H9 (cell line): ENCODE data around the gene IGFBP5. TPM values are rescaled to one million over a fixed set of nuclear protein-coding genes. Genes with fewer than 3 reads are reported as not detected.

Source experiments
- DNase-seq: peaks from one replicate; pipeline ENCODE4 v3.0.0-alpha.2; 2017
- H2AFZ ChIP-seq: one replicate; pipeline ENCODE4 v1.6.1; 2013; ENCODE audit warnings: mild to moderate bottlenecking, low read length, control low read depth, moderate library complexity
- H2AK5ac ChIP-seq: 2 replicates; pipeline ENCODE4 v1.6.1; 2013; ENCODE audit warnings: low read length, control low read depth, mixed read lengths; ENCODE audit not compliant: insufficient read length
- H2BK120ac ChIP-seq: one replicate; pipeline ENCODE4 v1.6.1; 2013; ENCODE audit warnings: low read depth, mild to moderate bottlenecking, low read length, control low read depth, inconsistent platforms; ENCODE audit not compliant: poor library complexity, severe bottlenecking
- H2BK12ac ChIP-seq: 2 replicates; pipeline ENCODE4 v1.6.1; 2013; ENCODE audit warnings: low read length, control low read depth, mixed read lengths, low read depth; ENCODE audit not compliant: insufficient read length
- H2BK15ac ChIP-seq: 2 replicates; pipeline ENCODE4 v1.6.1; 2013; ENCODE audit warnings: low read depth, low read length, control low read depth
- H2BK20ac ChIP-seq: one replicate; pipeline ENCODE4 v1.6.1; 2013; ENCODE audit warnings: low read depth, mild to moderate bottlenecking, low read length, control low read depth, inconsistent platforms; ENCODE audit not compliant: poor library complexity, severe bottlenecking
- H2BK5ac ChIP-seq: 2 replicates; pipeline ENCODE4 v1.6.1; 2013; ENCODE audit warnings: low read length, control low read depth, mixed read lengths; ENCODE audit not compliant: insufficient read length
- H3K14ac ChIP-seq: 2 replicates; pipeline ENCODE4 v1.6.1; 2013; ENCODE audit warnings: low read length, control low read depth; ENCODE audit not compliant: insufficient read depth
- H3K18ac ChIP-seq: 2 replicates; pipeline ENCODE4 v1.6.1; 2013; ENCODE audit warnings: low read depth, mild to moderate bottlenecking, mixed read lengths, low read length, control low read depth; ENCODE audit not compliant: insufficient read length
- H3K23ac ChIP-seq: 2 replicates; pipeline ENCODE4 v1.6.1; 2013; ENCODE audit warnings: low read length, control low read depth, mixed read lengths, low read depth; ENCODE audit not compliant: insufficient read length
- H3K23me2 ChIP-seq: 2 replicates; pipeline ENCODE4 v1.6.1; 2013; ENCODE audit warnings: low read depth, mild to moderate bottlenecking, mixed read lengths, low read length, control low read depth; ENCODE audit not compliant: insufficient read length, poor library complexity, severe bottlenecking
- H3K27ac ChIP-seq: 2 replicates; pipeline ENCODE4 v1.5.1; 2013; ENCODE audit warnings: low read length, control low read depth, mixed read lengths, low read depth; ENCODE audit not compliant: insufficient read length
- H3K27me3 ChIP-seq: 2 replicates; pipeline ENCODE4 v1.6.1; 2013; ENCODE audit warnings: low read length, control low read depth, inconsistent platforms; ENCODE audit not compliant: insufficient read depth
- H3K4ac ChIP-seq: 2 replicates; pipeline ENCODE4 v1.6.1; 2013; ENCODE audit warnings: low read depth, mild to moderate bottlenecking, control low read depth, inconsistent platforms, low read length, moderate library complexity
- H3K4me1 ChIP-seq: 2 replicates; pipeline ENCODE4 v1.6.1; 2013; ENCODE audit warnings: low read length, control low read depth, inconsistent platforms; ENCODE audit not compliant: insufficient read depth
- H3K4me2 ChIP-seq: 2 replicates; pipeline ENCODE4 v1.6.1; 2013; ENCODE audit warnings: low read length, control low read depth, mixed read lengths; ENCODE audit not compliant: insufficient read length, insufficient read depth
- H3K56ac ChIP-seq: 2 replicates; pipeline ENCODE4 v1.6.1; 2013; ENCODE audit warnings: low read depth, mild to moderate bottlenecking, mixed read lengths, low read length, control low read depth; ENCODE audit not compliant: insufficient read length
- H3K79me1 ChIP-seq: 2 replicates; pipeline ENCODE4 v1.6.1; 2013; ENCODE audit warnings: low read depth, mild to moderate bottlenecking, moderate library complexity, low read length, control low read depth, inconsistent platforms; ENCODE audit not compliant: insufficient read depth, poor library complexity, severe bottlenecking
- H3K79me2 ChIP-seq: 2 replicates; pipeline ENCODE4 v1.6.1; 2013; ENCODE audit warnings: low read length, control low read depth, inconsistent platforms; ENCODE audit not compliant: insufficient read depth
- H3K9ac ChIP-seq: 2 replicates; pipeline ENCODE4 v1.6.1; 2013; ENCODE audit warnings: low read length, control low read depth, mixed read lengths; ENCODE audit not compliant: insufficient read length; ENCODE audit errors: extremely low read depth
- H3K9me3 ChIP-seq: one replicate; pipeline ENCODE4 v1.6.1; 2013; ENCODE audit warnings: low read depth, low read length, inconsistent platforms; ENCODE audit not compliant: control insufficient read depth
- H3T11ph ChIP-seq: one replicate; pipeline ENCODE4 v1.6.1; 2013; ENCODE audit warnings: mild to moderate bottlenecking, low read length, control low read depth, inconsistent platforms
- H4K20me1 ChIP-seq: one replicate; pipeline ENCODE4 v1.6.1; 2013; ENCODE audit not compliant: control insufficient read depth, insufficient read length, insufficient read depth
- H4K5ac ChIP-seq: 2 replicates; pipeline ENCODE4 v1.6.1; 2013; ENCODE audit warnings: low read depth, mild to moderate bottlenecking, mixed read lengths, low read length, control low read depth; ENCODE audit not compliant: insufficient read length
- H4K8ac ChIP-seq: replicated peaks from 2 replicates; pipeline ENCODE4 v1.6.1; 2013; ENCODE audit warnings: low read length, control low read depth, mixed read lengths, low read depth; ENCODE audit not compliant: insufficient read length
- H4K91ac ChIP-seq: 2 replicates; pipeline ENCODE4 v1.6.1; 2013; ENCODE audit warnings: low read depth, mild to moderate bottlenecking, moderate library complexity, mixed read lengths, low read length, control low read depth; ENCODE audit not compliant: insufficient read length
- H3K27ac Mint-ChIP-seq, 3 experiments: 2 replicates in 2 of 3; 3 replicates in 1 of 3; pipeline ENCODE4 v1.8.0; 2020 to 2021; ENCODE audit warnings: mixed read lengths in 3 of 3, mild to moderate bottlenecking in 1 of 3, moderate library complexity in 1 of 3
- H3K27me3 Mint-ChIP-seq: 2 replicates; pipeline ENCODE4 v1.8.0; 2021; ENCODE audit warnings: low read depth, mild to moderate bottlenecking, moderate library complexity, mixed read lengths
- H3K36me3 Mint-ChIP-seq, 3 experiments: 2 replicates in 2 of 3; 3 replicates in 1 of 3; pipeline ENCODE4 v1.8.0; 2020 to 2021; ENCODE audit warnings: low read depth in 3 of 3, mixed read lengths in 3 of 3; ENCODE audit not compliant: insufficient read depth in 1 of 3
- H3K4me1 Mint-ChIP-seq, 2 experiments: 2 replicates each; pipeline ENCODE4 v1.8.0; 2020; ENCODE audit warnings: mixed read lengths in 2 of 2
- H3K4me3 Mint-ChIP-seq, 2 experiments: 2 replicates in 1 of 2; 3 replicates in 1 of 2; pipeline ENCODE4 v1.8.0; 2020 to 2021; ENCODE audit warnings: mild to moderate bottlenecking in 2 of 2, mixed read lengths in 2 of 2, moderate library complexity in 1 of 2
- H3K9me3 Mint-ChIP-seq, 2 experiments: 2 replicates in 1 of 2; 3 replicates in 1 of 2; pipeline ENCODE4 v1.8.0; 2020; ENCODE audit warnings: mild to moderate bottlenecking in 2 of 2, mixed read lengths in 2 of 2, moderate library complexity in 1 of 2
- CTCF ChIP-seq: fragments of 200-600 bp; sonication (generic); conservative IDR thresholded peaks from 3 replicates; pipeline ENCODE4 v1.8.0; 2021; ENCODE audit warnings: antibody characterized with exemption, mild to moderate bottlenecking
- WGBS: extraction: QIAGEN DNeasy Blood & Tissue Kit; methylation state at CpG from one replicate; pipeline ENCODE4 v1.1.7; 2013; ENCODE audit warnings: missing lambda C conversion rate, low lambda C conversion rate, mixed read lengths; ENCODE audit not compliant: insufficient read length; ENCODE audit errors: extremely low coverage; 5-methylcytosine and 5-hydroxymethylcytosine counted together
- total RNA-seq: library from RNA; stranded (reverse); gene quantifications from 2 replicates; pipeline ENCODE4 v1.2.1, GENCODE V29; 2021

IGFBP5 gene
- total RNA-seq, 1 experiment from 2014 or later, result 0.90 TPM

GRCh38 chr2:216717491-216717901 is 22.1 kb upstream of the IGFBP5 start:
- no peaks in the 10 kb centered on the region for H3K9me3 ChIP-seq
- no peaks in the 10 kb centered on the region; the same call in 1 of the 2 replicates for H3K27me3 Mint-ChIP-seq
- no peaks in the 10 kb centered on the region; a peak in 1 of 7 replicates for H3K36me3 Mint-ChIP-seq
- H2BK20ac ChIP-seq, result no peak overlapping the region
- H2BK120ac ChIP-seq, result no peak overlapping the region
- no peak overlapping the region for H3T11ph ChIP-seq
- no peaks in the 10 kb centered on the region for H3K9me3 Mint-ChIP-seq
- H2BK15ac ChIP-seq, result no peak overlapping the region
- no peaks in the 10 kb centered on the region for H3K4me1 ChIP-seq
- H3K14ac ChIP-seq, result no peak overlapping the region
- H3K23ac ChIP-seq, result no peak overlapping the region
- no peak overlapping the region for H3K9ac ChIP-seq
- no peak overlapping the region for H3K18ac ChIP-seq
- peaks cover 2% of the 10 kb centered on the region for H4K20me1 ChIP-seq
- no peak overlapping the region for H4K91ac ChIP-seq
- no peak overlapping the region for H3K4me2 ChIP-seq
- H3K56ac ChIP-seq, result no peak overlapping the region
- peak; percentile 34 for DNase-seq
- WGBS, result no CpG with 5 or more reads among the region's 4 CpGs
- no peaks in the 10 kb centered on the region for H3K79me2 ChIP-seq
- no peak overlapping the region for H2AFZ ChIP-seq
- no peak for TF ChIP-seq CTCF
- H3K27ac Mint-ChIP-seq, result peak overlapping the region in 1 of 3 experiments; percentile 87; a peak in 1 of 7 replicates
- no peak overlapping the region for H3K27ac ChIP-seq
- H3K4ac ChIP-seq, result no peak overlapping the region
- H3K4me1 Mint-ChIP-seq, result peaks cover 5 to 7% of the 10 kb centered on the region in 2 experiments
- no peak overlapping the region for H4K5ac ChIP-seq
- H2BK5ac ChIP-seq, result no peak overlapping the region
- no peaks in the 10 kb centered on the region for H3K79me1 ChIP-seq
- no peaks in the 10 kb centered on the region for H3K23me2 ChIP-seq
- no peak overlapping the region for H2BK12ac ChIP-seq
- no peak overlapping the region for H2AK5ac ChIP-seq
- H3K27me3 ChIP-seq, result no peaks in the 10 kb centered on the region
- H4K8ac ChIP-seq, result no peak overlapping the region
- no peak overlapping the region for H3K4me3 Mint-ChIP-seq
